WERI-Rb-1 (cell line): ENCODE results near the gene GALNT6.
"Not testable (repeated sequence)": the region's sequence is repeated elsewhere in the genome, so short reads cannot be mapped to it uniquely, and the experiment has no call there.

ENCODE experiments used
- DNase-seq: peaks from one replicate; pipeline ENCODE4 v3.0.0-alpha.2; 2020
- H3K27ac ChIP-seq: fragments of 250-450 bp; sonication (Bioruptor Pico); 2 replicates; pipeline ENCODE4 v1.5.1; 2020; ENCODE audit warnings: mild to moderate bottlenecking, moderate library complexity
- H3K27me3 ChIP-seq: fragments of 250-450 bp; sonication (Bioruptor Pico); 2 replicates; pipeline ENCODE4 v1.5.1; 2021; ENCODE audit warnings: mild to moderate bottlenecking, low read depth, moderate library complexity; ENCODE audit not compliant: insufficient read depth, severe bottlenecking
- H3K36me3 ChIP-seq: fragments of 250-450 bp; sonication (Bioruptor Pico); 2 replicates; pipeline ENCODE4 v1.5.1; 2020; ENCODE audit warnings: mild to moderate bottlenecking, moderate library complexity
- H3K4me3 ChIP-seq: 2 replicates; pipeline ENCODE4 v1.5.1; 2011; ENCODE audit warnings: low read depth, mild to moderate bottlenecking, control low read depth, low read length
- H3K9me3 ChIP-seq: fragments of 250-450 bp; sonication (Bioruptor Pico); 2 replicates; pipeline ENCODE4 v1.5.1; 2021; ENCODE audit warnings: mild to moderate bottlenecking, moderate library complexity; ENCODE audit not compliant: severe bottlenecking
- TF ChIP-seq, protein P1 (sequence below): IDR thresholded peaks from 2 replicates; pipeline ENCODE4 v1.5.1; 2011; ENCODE audit warnings: low read depth, mild to moderate bottlenecking, control low read depth, inconsistent platforms, low read length

GALNT6 gene

DNA sequence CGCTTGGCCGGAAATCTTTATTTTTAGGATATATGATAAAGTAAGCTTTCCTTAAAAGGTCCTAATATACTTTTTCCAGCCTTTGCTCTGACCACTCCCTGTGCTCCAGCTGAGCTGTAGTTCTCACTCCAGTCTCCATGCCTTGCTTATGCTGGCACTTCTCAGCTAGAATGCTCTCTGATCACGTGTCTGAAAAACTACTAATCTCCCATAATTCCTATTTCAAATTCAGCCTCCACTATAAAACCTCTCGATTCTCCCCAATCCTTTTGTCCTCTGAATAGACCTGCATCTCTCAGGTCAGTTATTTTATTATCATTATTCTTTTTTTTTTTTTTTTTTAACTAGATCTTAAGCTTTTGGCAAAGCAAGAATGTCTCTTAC is 70.9 kb downstream of the GALNT6 start:
- H3K36me3 ChIP-seq, result no peaks in the 10 kb centered on the region
- H3K9me3 ChIP-seq, result no peaks in the 10 kb centered on the region
- no peak overlapping the region for H3K27ac ChIP-seq
- H3K4me3 ChIP-seq, result no peak overlapping the region
- no peak for DNase-seq
- no peaks in the 10 kb centered on the region for H3K27me3 ChIP-seq
- TF ChIP-seq, protein P1, sequence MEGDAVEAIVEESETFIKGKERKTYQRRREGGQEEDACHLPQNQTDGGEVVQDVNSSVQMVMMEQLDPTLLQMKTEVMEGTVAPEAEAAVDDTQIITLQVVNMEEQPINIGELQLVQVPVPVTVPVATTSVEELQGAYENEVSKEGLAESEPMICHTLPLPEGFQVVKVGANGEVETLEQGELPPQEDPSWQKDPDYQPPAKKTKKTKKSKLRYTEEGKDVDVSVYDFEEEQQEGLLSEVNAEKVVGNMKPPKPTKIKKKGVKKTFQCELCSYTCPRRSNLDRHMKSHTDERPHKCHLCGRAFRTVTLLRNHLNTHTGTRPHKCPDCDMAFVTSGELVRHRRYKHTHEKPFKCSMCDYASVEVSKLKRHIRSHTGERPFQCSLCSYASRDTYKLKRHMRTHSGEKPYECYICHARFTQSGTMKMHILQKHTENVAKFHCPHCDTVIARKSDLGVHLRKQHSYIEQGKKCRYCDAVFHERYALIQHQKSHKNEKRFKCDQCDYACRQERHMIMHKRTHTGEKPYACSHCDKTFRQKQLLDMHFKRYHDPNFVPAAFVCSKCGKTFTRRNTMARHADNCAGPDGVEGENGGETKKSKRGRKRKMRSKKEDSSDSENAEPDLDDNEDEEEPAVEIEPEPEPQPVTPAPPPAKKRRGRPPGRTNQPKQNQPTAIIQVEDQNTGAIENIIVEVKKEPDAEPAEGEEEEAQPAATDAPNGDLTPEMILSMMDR, result no peak

DNA sequence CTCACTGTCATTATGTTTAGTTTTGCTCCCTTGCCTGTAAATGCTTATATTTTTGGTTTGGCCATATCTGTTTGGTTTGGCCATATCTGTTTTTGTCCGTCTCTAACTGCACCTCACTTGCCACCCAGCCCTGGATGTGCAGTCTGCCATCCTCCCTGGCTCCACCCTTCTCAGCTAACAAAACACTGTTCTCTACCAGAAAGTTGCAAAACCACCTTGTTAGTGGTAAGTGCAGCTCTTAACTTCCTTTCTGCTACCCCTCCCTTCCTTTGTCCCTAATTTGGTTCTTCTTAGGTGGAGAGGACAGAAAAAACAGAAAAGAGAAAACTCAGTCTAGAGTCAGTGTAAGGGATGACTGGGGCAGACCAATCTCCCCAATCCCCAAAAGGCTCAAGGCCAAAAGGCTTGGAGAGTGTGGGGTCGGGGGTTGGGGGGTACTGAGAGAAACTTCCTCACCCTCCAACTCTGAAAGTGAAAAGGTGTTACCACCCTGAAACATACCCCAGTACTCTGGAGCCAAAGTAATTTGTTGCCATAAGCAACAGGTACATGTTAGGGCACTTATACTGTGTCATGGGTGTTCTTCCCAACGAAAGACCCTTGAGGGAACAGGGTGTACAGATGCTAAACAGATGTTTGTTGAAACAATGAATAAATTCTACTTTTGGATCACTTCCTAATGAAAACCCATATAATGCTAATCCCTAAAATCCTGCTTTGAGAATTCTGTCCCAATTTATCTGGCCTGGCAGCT is 72.2 kb downstream of the GALNT6 start:
- no peaks in the 10 kb centered on the region for H3K9me3 ChIP-seq
- no peak overlapping the region for H3K27ac ChIP-seq
- H3K27me3 ChIP-seq, result no peaks in the 10 kb centered on the region
- no peak overlapping the region for H3K4me3 ChIP-seq
- no peaks in the 10 kb centered on the region for H3K36me3 ChIP-seq
- no peak for DNase-seq
- TF ChIP-seq, protein P1, result no peak

DNA sequence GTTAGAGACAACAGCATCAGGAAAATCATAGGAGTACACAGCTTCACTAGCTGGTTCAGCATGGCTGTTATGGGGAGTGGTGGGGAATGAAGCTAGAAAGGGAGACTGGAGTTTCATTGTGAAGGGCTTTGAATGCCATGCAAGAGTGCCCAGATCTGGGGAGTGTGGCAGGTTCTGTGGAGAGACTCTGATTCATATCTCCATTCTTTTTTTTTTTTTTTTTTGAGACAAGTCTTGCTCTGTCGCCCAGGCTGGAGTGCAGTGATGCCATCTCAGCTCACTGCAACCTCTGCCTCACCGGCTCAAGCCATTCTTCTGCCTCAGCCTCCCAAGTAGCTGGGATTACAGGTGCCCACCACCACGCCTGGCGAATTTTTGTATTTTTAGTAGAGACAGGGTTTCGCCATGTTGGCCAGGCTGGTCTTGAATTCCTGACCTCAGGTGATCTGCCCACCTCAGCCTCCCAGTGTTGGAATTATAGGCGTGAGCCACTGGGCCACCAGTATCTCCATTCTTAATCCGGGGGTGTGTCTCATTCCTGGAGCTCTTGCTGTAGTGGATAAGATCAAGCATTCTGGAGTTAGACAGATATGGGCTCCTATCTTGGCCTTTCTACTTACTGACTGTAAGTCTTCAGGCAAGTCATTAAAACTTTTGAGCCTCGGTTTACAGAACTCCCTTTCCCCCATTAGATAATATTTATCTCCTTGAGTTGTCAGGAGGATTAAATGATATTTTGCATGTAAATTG is 73.0 kb downstream of the GALNT6 start:
- H3K27me3 ChIP-seq, H3K36me3 ChIP-seq, DNase-seq, H3K4me3 ChIP-seq, H3K27ac ChIP-seq, H3K9me3 ChIP-seq: not testable (repeated sequence)

DNA sequence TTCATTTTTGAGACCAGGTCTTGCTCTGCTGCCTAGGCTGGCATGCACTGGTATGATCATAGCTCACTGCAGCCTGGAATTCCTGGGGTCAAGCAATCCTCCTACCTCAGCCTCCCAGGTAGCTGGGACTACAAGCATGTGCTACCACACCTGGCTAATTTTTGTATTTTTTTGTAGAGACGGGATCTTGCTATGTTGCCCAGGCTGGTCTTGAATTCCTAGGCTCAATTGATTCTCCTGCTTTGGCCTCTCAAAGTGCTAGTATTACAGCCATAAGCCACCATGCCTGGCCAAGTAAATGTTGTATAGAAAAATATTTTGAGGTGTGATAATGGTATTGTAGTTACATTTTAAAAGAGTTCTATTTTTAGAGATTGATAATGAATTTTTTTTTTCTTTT is 79.8 kb downstream of the GALNT6 start:
- Histone ChIP-seq H3K4me3 (no peak overlapping the region), H3K27me3 (no peaks in the 10 kb centered on the region), H3K27ac (no peak overlapping the region), H3K36me3 (no peaks in the 10 kb centered on the region), H3K9me3 (no peaks in the 10 kb centered on the region)
- DNase-seq, result no peak
- TF ChIP-seq, protein P1, result no peak

DNA sequence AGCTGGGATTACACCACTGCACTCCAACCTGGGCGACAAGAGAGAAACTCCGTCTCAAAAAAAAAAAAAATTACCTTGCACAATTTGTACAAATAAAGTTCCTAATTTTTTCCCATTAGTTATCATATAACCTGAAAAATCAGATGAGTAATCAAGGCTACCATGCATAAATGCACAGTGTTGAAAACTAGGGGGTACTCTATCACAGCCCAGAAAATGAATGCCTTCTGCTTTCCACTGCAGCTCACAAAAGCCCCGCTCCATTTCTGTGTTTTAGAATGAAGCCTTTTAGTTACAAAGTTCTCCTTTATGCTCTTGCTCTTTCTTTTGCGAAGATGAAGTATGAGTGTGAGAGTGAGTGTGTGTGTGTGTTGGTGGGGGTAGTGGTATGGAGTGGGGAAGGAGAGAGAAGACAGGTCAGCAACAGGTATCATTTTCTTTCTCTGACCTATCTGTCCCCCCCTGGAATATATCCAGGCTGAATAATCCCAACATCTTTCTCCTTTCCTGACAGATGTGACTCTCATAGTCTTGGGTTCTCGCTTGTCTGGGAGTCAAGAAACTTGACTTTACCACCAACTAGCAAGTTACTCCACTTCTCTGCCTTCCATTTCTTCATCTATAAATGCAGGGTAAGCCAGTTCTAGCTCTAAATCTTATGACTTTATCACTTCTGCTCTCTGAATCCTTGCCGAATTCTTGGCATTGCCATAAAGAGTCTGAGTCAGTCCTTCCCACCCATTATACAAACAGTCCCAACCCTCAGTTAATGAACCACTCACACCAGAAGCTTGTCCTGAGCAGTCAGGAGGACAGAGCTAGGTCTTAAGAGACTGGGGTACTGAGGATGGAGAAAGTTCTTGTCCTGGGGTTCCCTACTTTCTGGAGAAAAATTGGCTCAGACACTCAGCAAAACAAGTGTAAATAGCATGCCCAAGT is 83.3 kb downstream of the GALNT6 start:
- no peak for DNase-seq
- H3K27me3 ChIP-seq, result no peaks in the 10 kb centered on the region
- TF ChIP-seq, protein P1, result no peak

DNA sequence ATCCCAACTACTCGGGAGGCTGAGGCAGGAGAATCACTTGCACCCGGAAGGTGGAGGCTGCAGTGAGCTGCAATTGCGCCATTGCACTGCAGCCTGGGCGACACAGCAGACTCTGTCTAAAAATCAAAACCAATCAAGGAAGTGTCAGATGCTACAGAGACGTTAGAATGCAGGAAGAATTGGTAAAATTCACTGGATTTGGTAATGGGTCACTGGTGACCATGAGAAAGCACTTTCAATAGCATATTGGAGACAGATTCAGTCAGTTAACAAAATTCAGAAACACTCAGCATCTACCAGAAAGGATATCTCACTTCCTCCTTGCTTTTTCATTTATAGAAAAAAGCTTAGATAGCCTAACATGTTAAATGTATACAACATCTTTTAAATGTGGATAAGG is 84.7 kb downstream of the GALNT6 start:
- no peak for DNase-seq
- no peak overlapping the region for H3K27ac ChIP-seq
- no peak overlapping the region for H3K4me3 ChIP-seq
- TF ChIP-seq, protein P1, result no peak
- no peaks in the 10 kb centered on the region for H3K27me3 ChIP-seq
- no peaks in the 10 kb centered on the region for H3K9me3 ChIP-seq
- H3K36me3 ChIP-seq, result no peaks in the 10 kb centered on the region

More for the DNA sequence above, 83.3 kb downstream of the GALNT6 start:
- Histone ChIP-seq H3K36me3 (no peaks in the 10 kb centered on the region), H3K9me3 (no peaks in the 10 kb centered on the region), H3K4me3 (no peak overlapping the region), H3K27ac (no peak overlapping the region)
